Measurements from ENCODE around the gene EML1. TPM values are rescaled to one million over a fixed set of nuclear protein-coding genes. Genes with fewer than 3 reads are reported as not detected.
A peak's percentile ranks its signal among the peaks of the same experiment; 100 is the strongest.

Gene EML1
- total RNA-seq, 1 donor from 2014 or later, result 36.4 TPM

GRCh38 chr14:99971941-99972747, 178.9 kb downstream of the EML1 start:
- no peak for DNase-seq (ENCODE audit: low spot score)
- no peak for TF ChIP-seq CTCF (IDR thresholded peaks at IDR 0.05)
- Mint-ChIP-seq H3K36me3 (ENCODE audit: low read depth) (peaks cover 2% of the 10 kb centered on the region), H3K4me3 (ENCODE audit: unreplicated experiment) (peak overlapping the region; percentile 91), H3K27me3 (ENCODE audit: low read depth) (no peaks in the 10 kb centered on the region), H3K4me1 (ENCODE audit: low read depth) (peaks cover 40% of the 10 kb centered on the region), H3K27ac (ENCODE audit: unreplicated experiment) (peak overlapping the region; percentile 50), H3K9me3 (ENCODE audit: low read depth) (no peaks in the 10 kb centered on the region)

GRCh38 chr14:99972748-99973466, 179.7 kb downstream of the EML1 start:
- H3K4me1 Mint-ChIP-seq (ENCODE audit: low read depth), result peaks cover 35% of the 10 kb centered on the region
- H3K36me3 Mint-ChIP-seq (ENCODE audit: low read depth), result peaks cover 2% of the 10 kb centered on the region
- no peaks in the 10 kb centered on the region for H3K9me3 Mint-ChIP-seq (ENCODE audit: low read depth)
- no peak for TF ChIP-seq CTCF (IDR thresholded peaks at IDR 0.05)
- H3K27me3 Mint-ChIP-seq (ENCODE audit: low read depth), result no peaks in the 10 kb centered on the region
- peak overlapping the region; percentile 91 for H3K4me3 Mint-ChIP-seq (ENCODE audit: unreplicated experiment)
- DNase-seq (ENCODE audit: low spot score), result no peak
- H3K27ac Mint-ChIP-seq (ENCODE audit: unreplicated experiment), result peak overlapping the region; percentile 50

GRCh38 chr14:99975190-99975589, 182.0 kb downstream of the EML1 start:
- Mint-ChIP-seq H3K27ac (ENCODE audit: unreplicated experiment) (no peak overlapping the region), H3K27me3 (ENCODE audit: low read depth) (no peaks in the 10 kb centered on the region), H3K4me1 (ENCODE audit: low read depth) (peaks cover 18% of the 10 kb centered on the region), H3K9me3 (ENCODE audit: low read depth) (no peaks in the 10 kb centered on the region), H3K36me3 (ENCODE audit: low read depth) (peaks cover 2% of the 10 kb centered on the region), H3K4me3 (ENCODE audit: unreplicated experiment) (no peak overlapping the region)
- DNase-seq (ENCODE audit: low spot score), result no peak
- no peak for TF ChIP-seq CTCF (IDR thresholded peaks at IDR 0.05)

GRCh38 chr14:99976021-99976420, 182.8 kb downstream of the EML1 start:
- no peak overlapping the region for H3K4me3 Mint-ChIP-seq (ENCODE audit: unreplicated experiment)
- H3K27ac Mint-ChIP-seq (ENCODE audit: unreplicated experiment), result no peak overlapping the region
- H3K27me3 Mint-ChIP-seq (ENCODE audit: low read depth), result no peaks in the 10 kb centered on the region
- peaks cover 25% of the 10 kb centered on the region for H3K4me1 Mint-ChIP-seq (ENCODE audit: low read depth)
- no peak for TF ChIP-seq CTCF (IDR thresholded peaks at IDR 0.05)
- DNase-seq (ENCODE audit: low spot score), result no peak
- H3K36me3 Mint-ChIP-seq (ENCODE audit: low read depth), result peaks cover 2% of the 10 kb centered on the region
- no peaks in the 10 kb centered on the region for H3K9me3 Mint-ChIP-seq (ENCODE audit: low read depth)

GRCh38 chr14:99976681-99977080, 183.5 kb downstream of the EML1 start:
- H3K27me3 Mint-ChIP-seq (ENCODE audit: low read depth), result no peaks in the 10 kb centered on the region
- peaks cover 2% of the 10 kb centered on the region for H3K36me3 Mint-ChIP-seq (ENCODE audit: low read depth)
- TF ChIP-seq CTCF (IDR thresholded peaks at IDR 0.05), result no peak
- H3K4me1 Mint-ChIP-seq (ENCODE audit: low read depth), result peaks cover 29% of the 10 kb centered on the region
- no peaks in the 10 kb centered on the region for H3K9me3 Mint-ChIP-seq (ENCODE audit: low read depth)
- DNase-seq (ENCODE audit: low spot score), result no peak
- no peak overlapping the region for H3K27ac Mint-ChIP-seq (ENCODE audit: unreplicated experiment)
- no peak overlapping the region for H3K4me3 Mint-ChIP-seq (ENCODE audit: unreplicated experiment)
